HG03175 (cell line): ENCODE results near the gene OLFM4.
"Not testable (repeated sequence)": the region's sequence is repeated elsewhere in the genome, so short reads cannot be mapped to it uniquely, and the experiment has no call there.

Experiments used
- ATAC-seq: cut with Tn5 transposase; IDR thresholded peaks from one replicate; pipeline ENCODE4 v1.9.1; 2021; ENCODE audit warnings: mild to moderate bottlenecking, moderate library complexity; ENCODE audit not compliant: unreplicated experiment

The OLFM4 gene

GRCh38 chr13:53014018-53014417 is 14.6 kb upstream of the OLFM4 start:
- ATAC-seq = not testable (repeated sequence)

GRCh38 chr13:53014495-53015443 is 13.8 kb upstream of the OLFM4 start:
- no peak for ATAC-seq

GRCh38 chr13:53015971-53016370 is 12.6 kb upstream of the OLFM4 start:
- no peak for ATAC-seq

- no peak for ATAC-seq
Observed at GRCh38 chr13:53017433-53017970, 11.1 kb upstream of the OLFM4 start.

- ATAC-seq = no peak
Observed at GRCh38 chr13:53018690-53019647, 9.6 kb upstream of the OLFM4 start.

- no peak for ATAC-seq
Observed at GRCh38 chr13:53020764-53021335, 7.8 kb upstream of the OLFM4 start.

- ATAC-seq = no peak
Observed at GRCh38 chr13:53023246-53023645, 5.4 kb upstream of the OLFM4 start.

GRCh38 chr13:53028063-53028462 is 550 bp upstream of the OLFM4 start:
- ATAC-seq = no peak

GRCh38 chr13:53032849-53033248 is 4.2 kb downstream of the OLFM4 start:
- no peak for ATAC-seq

GRCh38 chr13:53038993-53039392 is 10.4 kb downstream of the OLFM4 start:
- ATAC-seq = no peak

- ATAC-seq = no peak
Observed at GRCh38 chr13:53041968-53042516, 13.4 kb downstream of the OLFM4 start.

GRCh38 chr13:53042877-53043276 is 14.3 kb downstream of the OLFM4 start:
- no peak for ATAC-seq

- no peak for ATAC-seq
Observed at GRCh38 chr13:53043398-53043797, 14.8 kb downstream of the OLFM4 start.

- ATAC-seq = no peak
Observed at GRCh38 chr13:53045189-53045588, 16.6 kb downstream of the OLFM4 start.

- ATAC-seq = no peak
Observed at GRCh38 chr13:53048880-53049279, 20.3 kb downstream of the OLFM4 start.

GRCh38 chr13:53050151-53050550 is 21.5 kb downstream of the OLFM4 start:
- ATAC-seq = no peak

- ATAC-seq = no peak
Observed at GRCh38 chr13:53052675-53053074, 24.1 kb downstream of the OLFM4 start.

- no peak for ATAC-seq
Observed at GRCh38 chr13:53054569-53054968, 26.0 kb downstream of the OLFM4 start.

- no peak for ATAC-seq
Observed at GRCh38 chr13:53058065-53058679, 29.6 kb downstream of the OLFM4 start.

- ATAC-seq = no peak
Observed at GRCh38 chr13:53060840-53061490, 32.4 kb downstream of the OLFM4 start.
